Measurements from ENCODE around the gene PFKFB2.

Gene PFKFB2

GRCh38 chr1:207059881-207060280, 6.8 kb downstream of the PFKFB2 start:
- no peak overlapping the region for H3K4me3 ChIP-seq (ENCODE audit: low read length)
- no peak for DNase-seq
- H3K9me2 ChIP-seq (replicated peaks; ENCODE audit: insufficient read depth, low read length) = no peaks in the 10 kb centered on the region
- H3K4me2 ChIP-seq (ENCODE audit: low read depth, low read length) = no peak overlapping the region
- H3K27ac ChIP-seq (ENCODE audit: low read length) = no peak overlapping the region
- H3F3A ChIP-seq (ENCODE audit: insufficient read depth, low read length) = peaks cover 17% of the 10 kb centered on the region
- H3K36me3 ChIP-seq (replicated peaks; ENCODE audit: insufficient read depth, low read length) = no peaks in the 10 kb centered on the region
- H3K79me2 ChIP-seq (ENCODE audit: low read length) = no peaks in the 10 kb centered on the region
- H3K9me3 ChIP-seq (replicated peaks; ENCODE audit: insufficient read depth, low read length) = no peaks in the 10 kb centered on the region
- H3K27me3 ChIP-seq (replicated peaks; ENCODE audit: insufficient read depth, low read length) = no peaks in the 10 kb centered on the region
- peaks cover 25% of the 10 kb centered on the region for H3K4me1 ChIP-seq (ENCODE audit: low read length)
- no peak overlapping the region for H2AFZ ChIP-seq (ENCODE audit: low read length)
- TF ChIP-seq EZH2 (optimal IDR thresholded peaks at IDR 0.05; ENCODE audit: low read depth, low read length) = no peak
- TF ChIP-seq EZH2phosphoT487 (IDR thresholded peaks at IDR 0.05; ENCODE audit: low read length) = no peak
- TF ChIP-seq CTCF (IDR thresholded peaks at IDR 0.05; ENCODE audit: low read length) = no peak
- no peak overlapping the region for H3K9ac ChIP-seq (ENCODE audit: low read length)
- H4K20me1 ChIP-seq (ENCODE audit: insufficient read depth, low read length) = no peaks in the 10 kb centered on the region

- Histone ChIP-seq H3K9me2 (replicated peaks; ENCODE audit: insufficient read depth, low read length) (no peaks in the 10 kb centered on the region), H3F3A (ENCODE audit: insufficient read depth, low read length) (peaks cover 16% of the 10 kb centered on the region), H3K27ac (ENCODE audit: low read length) (no peak overlapping the region), H3K4me3 (ENCODE audit: low read length) (no peak overlapping the region), H3K27me3 (replicated peaks; ENCODE audit: insufficient read depth, low read length) (no peaks in the 10 kb centered on the region), H3K9me3 (replicated peaks; ENCODE audit: insufficient read depth, low read length) (no peaks in the 10 kb centered on the region), H3K36me3 (replicated peaks; ENCODE audit: insufficient read depth, low read length) (no peaks in the 10 kb centered on the region), H4K20me1 (ENCODE audit: insufficient read depth, low read length) (no peaks in the 10 kb centered on the region), H3K4me2 (ENCODE audit: low read depth, low read length) (no peak overlapping the region), H2AFZ (ENCODE audit: low read length) (no peak overlapping the region), H3K4me1 (ENCODE audit: low read length) (peaks cover 21% of the 10 kb centered on the region), H3K9ac (ENCODE audit: low read length) (no peak overlapping the region), H3K79me2 (ENCODE audit: low read length) (no peaks in the 10 kb centered on the region)
- no peak for TF ChIP-seq EZH2 (optimal IDR thresholded peaks at IDR 0.05; ENCODE audit: low read depth, low read length)
- no peak for TF ChIP-seq EZH2phosphoT487 (IDR thresholded peaks at IDR 0.05; ENCODE audit: low read length)
- TF ChIP-seq CTCF (IDR thresholded peaks at IDR 0.05; ENCODE audit: low read length) = no peak
- no peak for DNase-seq
Observed at GRCh38 chr1:207060596-207060995, 7.5 kb downstream of the PFKFB2 start.

GRCh38 chr1:207062058-207062457, 9.0 kb downstream of the PFKFB2 start:
- no peak overlapping the region for H3K4me3 ChIP-seq (ENCODE audit: low read length)
- no peaks in the 10 kb centered on the region for H3K9me2 ChIP-seq (replicated peaks; ENCODE audit: insufficient read depth, low read length)
- no peak overlapping the region for H3K4me2 ChIP-seq (ENCODE audit: low read depth, low read length)
- peaks cover 21% of the 10 kb centered on the region for H3K4me1 ChIP-seq (ENCODE audit: low read length)
- DNase-seq = no peak
- H3F3A ChIP-seq (ENCODE audit: insufficient read depth, low read length) = peaks cover 16% of the 10 kb centered on the region
- TF ChIP-seq CTCF (IDR thresholded peaks at IDR 0.05; ENCODE audit: low read length) = no peak
- no peak for TF ChIP-seq EZH2 (optimal IDR thresholded peaks at IDR 0.05; ENCODE audit: low read depth, low read length)
- no peak for TF ChIP-seq EZH2phosphoT487 (IDR thresholded peaks at IDR 0.05; ENCODE audit: low read length)
- no peaks in the 10 kb centered on the region for H3K9me3 ChIP-seq (replicated peaks; ENCODE audit: insufficient read depth, low read length)
- no peaks in the 10 kb centered on the region for H3K79me2 ChIP-seq (ENCODE audit: low read length)
- H3K27me3 ChIP-seq (replicated peaks; ENCODE audit: insufficient read depth, low read length) = no peaks in the 10 kb centered on the region
- no peak overlapping the region for H2AFZ ChIP-seq (ENCODE audit: low read length)
- no peaks in the 10 kb centered on the region for H3K36me3 ChIP-seq (replicated peaks; ENCODE audit: insufficient read depth, low read length)
- no peaks in the 10 kb centered on the region for H4K20me1 ChIP-seq (ENCODE audit: insufficient read depth, low read length)
- H3K9ac ChIP-seq (ENCODE audit: low read length) = no peak overlapping the region
- H3K27ac ChIP-seq (ENCODE audit: low read length) = no peak overlapping the region
